GM23248 (cell line): ENCODE results near the gene PRIM1. TPM values are rescaled to one million over a fixed set of nuclear protein-coding genes. Genes with fewer than 3 reads are reported as not detected.

ENCODE experiments used
- DNase-seq: peaks from one replicate; pipeline ENCODE4 v3.0.0-alpha.2; 2015
- H2AFZ ChIP-seq: fragments of 200-600 bp; sonication (generic); 2 replicates; pipeline ENCODE4 v1.6.1; 2016; ENCODE audit warnings: antibody characterized with exemption
- H3F3A ChIP-seq: fragments of 200-600 bp; sonication (generic); 2 replicates; pipeline ENCODE4 v1.6.1; 2016; ENCODE audit warnings: mild to moderate bottlenecking, antibody characterized with exemption, mixed run types; ENCODE audit not compliant: insufficient read depth
- H3K27ac ChIP-seq: fragments of 200-600 bp; sonication (generic); 2 replicates; pipeline ENCODE4 v1.5.1; 2016; ENCODE audit warnings: mild to moderate bottlenecking
- H3K27me3 ChIP-seq: fragments of 200-600 bp; sonication (generic); replicated peaks from 2 replicates; pipeline ENCODE4 v1.6.1; 2016; ENCODE audit warnings: mild to moderate bottlenecking; ENCODE audit not compliant: insufficient read depth
- H3K36me3 ChIP-seq: fragments of 200-600 bp; sonication (generic); 2 replicates; pipeline ENCODE4 v1.6.1; 2016; ENCODE audit warnings: low read depth, mild to moderate bottlenecking
- H3K4me1 ChIP-seq: fragments of 200-600 bp; sonication (generic); 2 replicates; pipeline ENCODE4 v1.6.1; 2016; ENCODE audit warnings: mild to moderate bottlenecking; ENCODE audit not compliant: insufficient read depth
- H3K4me2 ChIP-seq: fragments of 200-600 bp; sonication (generic); one replicate; pipeline ENCODE4 v1.6.1; 2016; ENCODE audit warnings: mild to moderate bottlenecking; ENCODE audit not compliant: unreplicated experiment
- H3K4me3 ChIP-seq: fragments of 200-600 bp; sonication (generic); 2 replicates; pipeline ENCODE4 v1.5.1; 2016; ENCODE audit warnings: mild to moderate bottlenecking
- H3K79me2 ChIP-seq: fragments of 200-600 bp; sonication (generic); 2 replicates; pipeline ENCODE4 v1.6.1; 2016; ENCODE audit warnings: mild to moderate bottlenecking; ENCODE audit not compliant: insufficient read depth
- H3K9ac ChIP-seq: fragments of 200-600 bp; sonication (generic); 2 replicates; pipeline ENCODE4 v1.6.1; 2016; ENCODE audit warnings: mild to moderate bottlenecking
- H3K9me2 ChIP-seq: fragments of 200-600 bp; sonication (generic); 2 replicates; pipeline ENCODE4 v1.6.1; 2016; ENCODE audit warnings: mixed run types, mild to moderate bottlenecking, moderate library complexity; ENCODE audit not compliant: insufficient read depth
- H3K9me3 ChIP-seq: fragments of 200-600 bp; sonication (generic); one replicate; pipeline ENCODE4 v1.6.1; 2017; ENCODE audit warnings: low read depth
- H4K20me1 ChIP-seq: fragments of 200-600 bp; sonication (generic); 2 replicates; pipeline ENCODE4 v1.6.0; 2016; ENCODE audit not compliant: insufficient read depth
- EZH2 ChIP-seq: fragments of 200-600 bp; sonication (generic); IDR thresholded peaks from 2 replicates; pipeline ENCODE4 v1.6.1; 2018; ENCODE audit warnings: antibody characterized with exemption, mild to moderate bottlenecking; ENCODE audit not compliant: insufficient read depth, poor library complexity, severe bottlenecking
- EZH2phosphoT487 ChIP-seq: fragments of 200-600 bp; sonication (generic); IDR thresholded peaks from 2 replicates; pipeline ENCODE4 v1.6.1; 2018; ENCODE audit warnings: antibody characterized with exemption, moderate library complexity, mild to moderate bottlenecking, low read depth; ENCODE audit not compliant: insufficient read depth
- WGBS, 2 experiments: methylation state at CpG; one replicate each; pipeline ENCODE4 v1.1.6; 2015 to 2017; ENCODE audit warnings: low lambda C conversion rate in 2 of 2, low coverage in 1 of 2; ENCODE audit errors: missing lambda C conversion rate in 2 of 2; 5-methylcytosine and 5-hydroxymethylcytosine counted together
- in situ Hi-C: fragments of 300-500 bp; cut with MboI; formaldehyde crosslinking; loops from 2 replicates; pipeline ENCODE4 v1.15.0; 2020
- polyA plus RNA-seq: library from polyadenylated mRNA; unstranded; fragments of >200 nt; fragmentation: Nextera tagmentation; extraction: Ambion mirVana; gene quantifications from 2 replicates; pipeline ENCODE4 v1.2.1, GENCODE V29; 2016
- total RNA-seq: library from RNA; depleted of rRNA; stranded (reverse); fragments of >200 nt; shearing (Covaris generic); gene quantifications from 2 replicates; pipeline ENCODE4 v1.2.3, GENCODE V29; 2014

The PRIM1 gene
- total and polyA plus RNA-seq, 2 experiments from 2014 or later: 6.1 to 8.7 TPM

DNA sequence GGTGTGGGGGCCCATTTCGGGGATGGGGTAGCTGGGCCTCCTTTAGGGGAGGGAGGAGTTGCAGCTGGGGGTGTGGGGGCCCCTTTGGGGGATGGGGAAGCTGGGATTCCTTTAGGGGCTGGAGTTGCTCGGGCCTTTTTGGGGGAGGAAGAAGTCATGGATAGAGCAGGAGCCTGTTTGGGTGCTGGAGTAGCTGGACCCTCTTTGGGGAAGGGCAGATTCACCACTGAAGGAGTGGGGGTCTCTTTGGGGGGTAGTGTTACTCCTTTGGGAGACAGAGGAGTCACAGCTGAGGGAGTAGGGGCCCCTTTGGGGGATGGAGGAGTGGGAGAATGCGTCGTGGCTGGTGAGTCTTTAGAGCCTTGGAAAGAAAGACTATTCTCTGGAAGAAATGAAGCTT, 33.5 kb downstream of the PRIM1 start:
- Histone ChIP-seq H3K79me2 (peaks cover 100% of the 10 kb centered on the region), H3K4me2 (no peak overlapping the region), H3K27ac (no peak overlapping the region), H3F3A (peaks cover 51% of the 10 kb centered on the region), H3K27me3 (no peaks in the 10 kb centered on the region), H3K4me1 (peaks cover 30% of the 10 kb centered on the region), H3K36me3 (peaks cover 34% of the 10 kb centered on the region), H4K20me1 (peaks cover 48% of the 10 kb centered on the region), H3K4me3 (no peak overlapping the region), H3K9me2 (no peaks in the 10 kb centered on the region), H2AFZ (no peak overlapping the region), H3K9me3 (no peaks in the 10 kb centered on the region), H3K9ac (no peak overlapping the region)
- in situ Hi-C loops: no loop called here
- no peak for TF ChIP-seq EZH2phosphoT487
- no peak for TF ChIP-seq EZH2
- DNase-seq: no peak
- whole genome bisulfite sequencing, 2 experiments: 26 to 27% methylated on average over 2 to 4 of the region's 4 CpGs

- H3K79me2 ChIP-seq: peaks cover 100% of the 10 kb centered on the region
- no peak for TF ChIP-seq EZH2phosphoT487
- TF ChIP-seq EZH2: no peak
- no peak overlapping the region for H2AFZ ChIP-seq
- no peak overlapping the region for H3K4me2 ChIP-seq
- in situ Hi-C loops: no loop called here
- peaks cover 43% of the 10 kb centered on the region for H4K20me1 ChIP-seq
- 86% methylated on average over 1 of the region's 1 CpG; no CpG with 5 or more reads in 1 of the 2 experiments for WGBS, 2 experiments
- no peaks in the 10 kb centered on the region for H3K9me3 ChIP-seq
- H3K4me1 ChIP-seq: peaks cover 27% of the 10 kb centered on the region
- H3K9ac ChIP-seq: no peak overlapping the region
- H3K36me3 ChIP-seq: peaks cover 34% of the 10 kb centered on the region
- no peak overlapping the region for H3K27ac ChIP-seq
- no peak for DNase-seq
- H3K4me3 ChIP-seq: no peak overlapping the region
- no peaks in the 10 kb centered on the region for H3K9me2 ChIP-seq
- H3F3A ChIP-seq: peaks cover 51% of the 10 kb centered on the region
- H3K27me3 ChIP-seq: no peaks in the 10 kb centered on the region
Observed at GRCh38 chr12:56718149-56718548, 34.0 kb downstream of the PRIM1 start.

GRCh38 chr12:56716933-56717880, 34.9 kb downstream of the PRIM1 start:
- H3K4me2 ChIP-seq: no peak overlapping the region
- peaks cover 34% of the 10 kb centered on the region for H4K20me1 ChIP-seq
- no peak overlapping the region for H2AFZ ChIP-seq
- H3K9me3 ChIP-seq: no peaks in the 10 kb centered on the region
- in situ Hi-C loops: no loop called here
- H3K36me3 ChIP-seq: peaks cover 39% of the 10 kb centered on the region
- H3K4me3 ChIP-seq: no peak overlapping the region
- H3K79me2 ChIP-seq: peaks cover 96% of the 10 kb centered on the region
- peaks cover 17% of the 10 kb centered on the region for H3K4me1 ChIP-seq
- H3K27me3 ChIP-seq: no peaks in the 10 kb centered on the region
- H3K9me2 ChIP-seq: no peaks in the 10 kb centered on the region
- DNase-seq: no peak
- no peak overlapping the region for H3K27ac ChIP-seq
- H3K9ac ChIP-seq: no peak overlapping the region
- TF ChIP-seq EZH2 (no peak), EZH2phosphoT487 (no peak)
- H3F3A ChIP-seq: peaks cover 52% of the 10 kb centered on the region
- 67 to 78% methylated on average over 3 to 4 of the region's 4 CpGs for WGBS, 2 experiments

DNA sequence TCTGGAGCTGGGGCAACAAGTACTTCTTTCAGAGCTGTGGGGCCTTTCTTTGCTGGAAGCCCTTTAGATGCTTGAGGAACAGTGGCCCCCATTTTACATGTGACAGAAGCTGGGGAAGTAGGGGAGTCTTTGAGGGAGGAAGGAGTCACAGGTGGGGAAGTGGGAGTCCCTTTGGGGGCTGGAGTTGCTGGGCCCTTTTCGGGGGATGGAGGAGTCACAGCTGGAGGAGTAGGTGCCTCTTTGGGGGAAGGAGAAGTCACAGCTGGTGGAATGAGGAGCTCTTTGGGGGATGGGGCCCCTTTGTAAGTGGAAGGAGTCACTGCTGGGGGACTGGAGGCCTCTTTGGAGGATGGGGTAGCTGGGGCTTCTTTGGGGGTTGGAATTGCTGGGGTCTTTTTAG, 35.7 kb downstream of the PRIM1 start:
- WGBS, 2 experiments: 65 to 80% methylated on average over 1 of the region's 1 CpG
- in situ Hi-C loops: no loop called here
- Histone ChIP-seq H2AFZ (no peak overlapping the region), H3K27ac (no peak overlapping the region), H3F3A (peaks cover 50% of the 10 kb centered on the region), H3K4me2 (no peak overlapping the region), H3K4me1 (peaks cover 10% of the 10 kb centered on the region; the same call in 1 of the 2 replicates), H3K9ac (no peak overlapping the region), H4K20me1 (peaks cover 27% of the 10 kb centered on the region), H3K27me3 (no peaks in the 10 kb centered on the region), H3K79me2 (peaks cover 88% of the 10 kb centered on the region), H3K36me3 (peaks cover 42% of the 10 kb centered on the region), H3K9me3 (no peaks in the 10 kb centered on the region), H3K9me2 (no peaks in the 10 kb centered on the region), H3K4me3 (no peak overlapping the region)
- DNase-seq: no peak
- TF ChIP-seq EZH2phosphoT487 (no peak), EZH2 (no peak)
